HEK293 (cell line): Measurements from ENCODE around the gene SLC25A39.
A peak's percentile ranks its signal among the peaks of the same experiment; 100 is the strongest.

Source experiments
- CTCF ChIA-PET: fragments of 350-600 bp; formaldehyde crosslinking; extraction: SDS; loops from one replicate; lab custom pipeline; 2021; ENCODE audit warnings: antibody characterized with exemption; lab: Yijun Ruan, JAX
- POLR2A ChIA-PET: fragments of 300-600 bp; formaldehyde crosslinking; extraction: SDS; loops from one replicate; lab custom pipeline; 2020; ENCODE audit warnings: antibody characterized with exemption, inconsistent platforms; lab: Yijun Ruan, JAX
- H3K27ac ChIP-seq: fragments of 200-500 bp; sonication (Bioruptor generic); 2 replicates; pipeline ENCODE4 v1.5.1; 2014; ENCODE audit warnings: low read depth, low read length, control low read depth, inconsistent platforms; ENCODE audit errors: extremely low read depth
- H3K36me3 ChIP-seq, 2 experiments: fragments of 200-500 bp in 1 of 2; sonication (Bioruptor generic) in 1 of 2; 1 replicate in 1 of 2; 2 replicates in 1 of 2; pipeline ENCODE4 v1.5.1; 2014 to 2017; ENCODE audit warnings: inconsistent platforms in 2 of 2, low read length in 2 of 2; ENCODE audit not compliant: control insufficient read depth in 2 of 2, insufficient read depth in 1 of 2
- H3K4me1 ChIP-seq: fragments of 200-500 bp; sonication (Bioruptor generic); 2 replicates; pipeline ENCODE4 v1.5.1; 2014; ENCODE audit warnings: mild to moderate bottlenecking, low read length, inconsistent platforms; ENCODE audit not compliant: control insufficient read depth, insufficient read depth
- H3K4me3 ChIP-seq: 2 replicates; pipeline ENCODE4 v1.5.1; 2011; ENCODE audit warnings: low read depth, mild to moderate bottlenecking, control low read depth, low read length, moderate library complexity
- H3K9me3 ChIP-seq: fragments of 200-500 bp; sonication (Bioruptor generic); 2 replicates; pipeline ENCODE4 v1.5.1; 2014; ENCODE audit warnings: low read depth, low read length, inconsistent platforms; ENCODE audit not compliant: control insufficient read depth, insufficient read depth
- GLIS1 ChIP-seq: fragments of 450-650 bp; formaldehyde crosslinking; IDR thresholded peaks from 2 replicates; pipeline ENCODE4 v1.5.1; 2016; ENCODE audit warnings: missing biosample characterization, missing genetic modification characterization
- GLIS2 ChIP-seq: fragments of 450-650 bp; formaldehyde crosslinking; IDR thresholded peaks from 2 replicates; pipeline ENCODE4 v1.5.1; 2016; ENCODE audit warnings: missing biosample characterization, missing genetic modification characterization
- HOXD13 ChIP-seq: sonication (generic); formaldehyde crosslinking; IDR thresholded peaks from 2 replicates; pipeline ENCODE4 v1.8.0; 2022; ENCODE audit warnings: missing genetic modification reagents, borderline replicate concordance
- IKZF3 ChIP-seq: fragments of 450-650 bp; IDR thresholded peaks from 2 replicates; pipeline ENCODE4 v1.5.0; 2018; ENCODE audit warnings: missing biosample characterization, mild to moderate bottlenecking, missing genetic modification characterization, moderate library complexity
- YY2 ChIP-seq: fragments of 450-650 bp; formaldehyde crosslinking; IDR thresholded peaks from 2 replicates; pipeline ENCODE4 v1.5.1; 2016; ENCODE audit warnings: missing biosample characterization, missing genetic modification characterization
- ZBTB1 ChIP-seq: fragments of 450-650 bp; formaldehyde crosslinking; IDR thresholded peaks from 2 replicates; pipeline ENCODE4 v1.5.1; 2016; ENCODE audit warnings: missing biosample characterization, missing genetic modification characterization
- ZFHX2 ChIP-seq: fragments of 450-650 bp; formaldehyde crosslinking; conservative IDR thresholded peaks from 2 replicates; pipeline ENCODE4 v1.5.1; 2016; ENCODE audit warnings: missing biosample characterization, missing genetic modification characterization
- ZFP69B ChIP-seq: fragments of 450-650 bp; formaldehyde crosslinking; IDR thresholded peaks from 2 replicates; pipeline ENCODE4 v1.5.1; 2016; ENCODE audit warnings: missing biosample characterization, missing genetic modification characterization
- ZIC2 ChIP-seq: fragments of 450-650 bp; formaldehyde crosslinking; IDR thresholded peaks from 2 replicates; pipeline ENCODE4 v1.5.1; 2016; ENCODE audit warnings: missing biosample characterization, missing genetic modification characterization
- ZNF221 ChIP-seq: fragments of 450-650 bp; formaldehyde crosslinking; IDR thresholded peaks from 2 replicates; pipeline ENCODE4 v1.5.1; 2017; ENCODE audit warnings: missing biosample characterization, missing genetic modification characterization, borderline replicate concordance
- ZNF394 ChIP-seq: fragments of 450-650 bp; formaldehyde crosslinking; IDR thresholded peaks from 2 replicates; pipeline ENCODE4 v1.5.1; 2016; ENCODE audit warnings: missing biosample characterization, missing genetic modification characterization, mild to moderate bottlenecking, moderate library complexity, borderline replicate concordance
- ZNF510 ChIP-seq: fragments of 450-650 bp; formaldehyde crosslinking; IDR thresholded peaks from 2 replicates; pipeline ENCODE4 v1.5.1; 2018; ENCODE audit warnings: mild to moderate bottlenecking, missing genetic modification characterization, missing biosample characterization; ENCODE audit not compliant: insufficient replicate concordance
- ZNF514 ChIP-seq: fragments of 450-650 bp; formaldehyde crosslinking; IDR thresholded peaks from 2 replicates; pipeline ENCODE4 v1.5.1; 2016; ENCODE audit warnings: missing biosample characterization, missing genetic modification characterization
- ZNF544 ChIP-seq: fragments of 450-650 bp; formaldehyde crosslinking; IDR thresholded peaks from 2 replicates; pipeline ENCODE4 v1.5.0; 2017; ENCODE audit warnings: missing biosample characterization, missing genetic modification characterization
- ZNF596 ChIP-seq: fragments of 450-650 bp; IDR thresholded peaks from 2 replicates; pipeline ENCODE4 v1.5.0; 2018; ENCODE audit warnings: missing biosample characterization, mild to moderate bottlenecking, missing genetic modification characterization, moderate library complexity
- ZNF623 ChIP-seq: fragments of 450-650 bp; formaldehyde crosslinking; IDR thresholded peaks from 2 replicates; pipeline ENCODE4 v1.5.1; 2016; ENCODE audit warnings: missing biosample characterization, missing genetic modification characterization
- ZNF624 ChIP-seq: fragments of 450-650 bp; formaldehyde crosslinking; IDR thresholded peaks from 2 replicates; pipeline ENCODE4 v1.5.1; 2017; ENCODE audit warnings: missing biosample characterization, missing genetic modification characterization
- ZNF626 ChIP-seq: fragments of 450-650 bp; sonication (Bioruptor Pico); formaldehyde crosslinking; IDR thresholded peaks from 2 replicates; pipeline ENCODE4 v1.5.1; 2018; ENCODE audit warnings: missing biosample characterization, missing genetic modification characterization, inconsistent platforms
- TF ChIP-seq, protein P1 (sequence below): fragments of 450-650 bp; formaldehyde crosslinking; IDR thresholded peaks from 2 replicates; pipeline ENCODE4 v1.5.0; 2017; ENCODE audit warnings: missing biosample characterization, missing genetic modification characterization, borderline replicate concordance
- TF ChIP-seq, protein P2 (sequence below): fragments of 450-650 bp; formaldehyde crosslinking; IDR thresholded peaks from 2 replicates; pipeline ENCODE4 v1.5.1; 2016; ENCODE audit warnings: missing biosample characterization, missing genetic modification characterization
- TF ChIP-seq, protein P3 (sequence below): fragments of 450-650 bp; formaldehyde crosslinking; IDR thresholded peaks from 2 replicates; pipeline ENCODE4 v1.5.1; 2017; ENCODE audit warnings: missing biosample characterization, missing genetic modification characterization
- TF ChIP-seq, protein P4 (sequence below): fragments of 450-650 bp; formaldehyde crosslinking; IDR thresholded peaks from 2 replicates; pipeline ENCODE4 v1.5.1; 2016; ENCODE audit warnings: missing biosample characterization, missing genetic modification characterization
- TF ChIP-seq, protein P5 (sequence below): fragments of 450-650 bp; formaldehyde crosslinking; IDR thresholded peaks from 2 replicates; pipeline ENCODE4 v1.5.1; 2016; ENCODE audit warnings: missing biosample characterization, missing genetic modification characterization
- TF ChIP-seq, protein P6 (sequence below): fragments of 450-650 bp; IDR thresholded peaks from 2 replicates; pipeline ENCODE4 v1.5.1; 2018; ENCODE audit warnings: missing biosample characterization, missing genetic modification characterization

The SLC25A39 gene

DNA sequence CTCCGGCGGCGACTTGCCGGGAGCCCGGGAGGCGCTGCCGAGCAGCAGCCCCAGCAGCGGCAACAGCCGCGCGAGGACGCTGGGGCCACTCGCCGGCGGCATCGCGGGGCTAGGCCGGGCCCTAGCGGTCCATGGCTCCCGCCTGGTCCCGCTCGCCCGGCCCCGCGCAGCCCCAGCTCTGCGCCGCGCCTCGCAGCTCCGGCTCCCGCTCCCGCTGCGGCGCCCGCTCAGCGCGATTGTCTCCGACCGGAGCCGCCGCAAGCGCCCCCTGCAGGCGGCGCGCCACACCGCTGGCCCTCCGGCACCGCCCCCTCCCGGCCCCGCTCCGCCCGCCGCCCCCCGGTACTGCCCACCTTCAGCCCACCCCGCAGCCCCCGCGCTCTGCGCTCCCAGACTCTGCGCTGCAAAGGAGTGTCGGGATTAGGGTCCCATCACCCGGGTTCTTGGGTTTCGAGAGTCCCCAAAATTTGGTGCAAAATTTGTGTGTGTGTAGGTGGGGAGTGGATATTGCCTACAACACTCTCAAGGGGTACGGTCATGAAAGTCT lies 39.1 kb upstream of the SLC25A39 start, which contains the start of gene FAM171A2 (continued):
- TF ChIP-seq, protein P1, sequence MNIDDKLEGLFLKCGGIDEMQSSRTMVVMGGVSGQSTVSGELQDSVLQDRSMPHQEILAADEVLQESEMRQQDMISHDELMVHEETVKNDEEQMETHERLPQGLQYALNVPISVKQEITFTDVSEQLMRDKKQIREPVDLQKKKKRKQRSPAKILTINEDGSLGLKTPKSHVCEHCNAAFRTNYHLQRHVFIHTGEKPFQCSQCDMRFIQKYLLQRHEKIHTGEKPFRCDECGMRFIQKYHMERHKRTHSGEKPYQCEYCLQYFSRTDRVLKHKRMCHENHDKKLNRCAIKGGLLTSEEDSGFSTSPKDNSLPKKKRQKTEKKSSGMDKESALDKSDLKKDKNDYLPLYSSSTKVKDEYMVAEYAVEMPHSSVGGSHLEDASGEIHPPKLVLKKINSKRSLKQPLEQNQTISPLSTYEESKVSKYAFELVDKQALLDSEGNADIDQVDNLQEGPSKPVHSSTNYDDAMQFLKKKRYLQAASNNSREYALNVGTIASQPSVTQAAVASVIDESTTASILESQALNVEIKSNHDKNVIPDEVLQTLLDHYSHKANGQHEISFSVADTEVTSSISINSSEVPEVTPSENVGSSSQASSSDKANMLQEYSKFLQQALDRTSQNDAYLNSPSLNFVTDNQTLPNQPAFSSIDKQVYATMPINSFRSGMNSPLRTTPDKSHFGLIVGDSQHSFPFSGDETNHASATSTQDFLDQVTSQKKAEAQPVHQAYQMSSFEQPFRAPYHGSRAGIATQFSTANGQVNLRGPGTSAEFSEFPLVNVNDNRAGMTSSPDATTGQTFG (tag by site-specific recombination) = no peak
- no peak for TF ChIP-seq ZIC2
- 0 out of 2 replicates have a peak, but pooled peaks have one; percentile 28 for TF ChIP-seq GLIS2 (tag by site-specific recombination)
- 0 out of 2 replicates have a peak, but pooled peaks have one; percentile 40 for TF ChIP-seq IKZF3
- no peak for TF ChIP-seq YY2 (tag by site-specific recombination)
- TF ChIP-seq ZNF596 (tag by site-specific recombination) = 0 out of 2 replicates have a peak, but pooled peaks have one; percentile 14
- no peak for TF ChIP-seq ZNF221 (tag by site-specific recombination)
- TF ChIP-seq, all 188 proteins: peak for 11

DNA sequence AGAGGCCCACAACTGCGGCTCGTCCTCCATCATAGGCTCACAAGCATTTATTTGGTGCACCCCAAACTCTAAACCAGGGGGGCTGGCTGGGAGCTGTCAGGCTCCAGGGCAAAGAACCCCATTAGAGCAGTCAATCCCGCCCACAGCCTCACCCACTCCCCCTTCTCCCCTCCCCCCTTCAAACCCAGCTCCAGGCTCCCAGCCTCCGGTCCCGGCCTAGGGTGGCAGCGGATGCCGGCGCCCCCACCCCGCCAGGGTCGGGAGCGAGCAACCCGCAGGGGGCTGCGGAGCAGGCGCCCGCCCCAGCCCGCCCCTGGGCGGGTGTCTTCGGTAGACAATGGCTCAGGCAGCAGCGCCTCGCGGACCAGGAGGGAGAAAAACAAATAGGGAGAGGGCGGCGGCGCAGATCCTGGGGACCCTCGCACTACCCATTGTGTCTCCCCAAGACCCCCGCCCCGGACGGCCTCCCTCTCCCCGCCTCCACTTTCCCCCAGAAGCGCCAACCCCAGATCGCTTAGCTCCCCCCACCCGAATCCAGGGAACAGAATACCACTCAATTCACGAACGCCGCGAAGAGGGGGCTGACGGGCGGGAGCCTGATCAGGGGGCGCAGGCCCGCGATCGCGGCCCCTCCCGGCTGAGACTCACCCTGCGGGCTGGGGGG lies 38.5 kb upstream of the SLC25A39 start:
- CTCF ChIA-PET = interaction anchor here (0.5 to 4.3 kb wide), 21 partner anchors 9 to 607 kb away, joined by 3 to 21 read pairs (median 4); partner anchors contain the start of gene GRN
- Histone ChIP-seq H3K4me1 (peaks cover 21% of the 10 kb centered on the region), H3K36me3 (peaks cover 0 to 10% of the 10 kb centered on the region in 2 experiments; a peak in 1 of 3 replicates), H3K27ac (peak overlapping the region; percentile 88; the same call in 1 of the 2 replicates), H3K9me3 (no peaks in the 10 kb centered on the region), H3K4me3 (peak overlapping the region; percentile 66)
- POLR2A ChIA-PET = interaction anchor here (0.6 to 4.7 kb wide), 9 partner anchors 18 to 1479 kb away, joined by 3 to 23 read pairs (median 5); partner anchors contain the start of genes CCDC43, GPATCH8 and GRN
- TF ChIP-seq, protein P2, sequence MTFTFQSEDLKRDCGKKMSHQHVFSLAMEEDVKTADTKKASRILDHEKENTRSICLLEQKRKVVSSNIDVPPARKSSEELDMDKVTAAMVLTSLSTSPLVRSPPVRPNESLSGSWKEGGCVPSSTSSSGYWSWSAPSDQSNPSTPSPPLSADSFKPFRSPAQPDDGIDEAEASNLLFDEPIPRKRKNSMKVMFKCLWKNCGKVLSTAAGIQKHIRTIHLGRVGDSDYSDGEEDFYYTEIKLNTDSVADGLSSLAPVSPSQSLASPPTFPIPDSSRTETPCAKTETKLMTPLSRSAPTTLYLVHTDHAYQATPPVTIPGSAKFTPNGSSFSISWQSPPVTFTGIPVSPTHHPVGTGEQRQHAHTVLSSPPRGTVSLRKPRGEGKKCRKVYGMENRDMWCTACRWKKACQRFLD (tag by site-specific recombination) = no peak
- TF ChIP-seq HOXD13 (CRISPR knock-in tag) (no peak), ZNF394 (tag by site-specific recombination) (no peak), GLIS1 (tag by site-specific recombination) (peak; percentile 43), ZNF510 (tag by site-specific recombination) (no peak), ZNF626 (no peak), ZNF514 (tag by site-specific recombination) (no peak), ZNF624 (tag by site-specific recombination) (no peak), ZFP69B (tag by site-specific recombination) (no peak), ZNF221 (tag by site-specific recombination) (no peak), ZNF544 (tag by site-specific recombination) (no peak), ZNF623 (tag by site-specific recombination) (no peak), ZFHX2 (tag by site-specific recombination) (peak; percentile 81), ZBTB1 (tag by site-specific recombination) (no peak)
- TF ChIP-seq, protein P3, sequence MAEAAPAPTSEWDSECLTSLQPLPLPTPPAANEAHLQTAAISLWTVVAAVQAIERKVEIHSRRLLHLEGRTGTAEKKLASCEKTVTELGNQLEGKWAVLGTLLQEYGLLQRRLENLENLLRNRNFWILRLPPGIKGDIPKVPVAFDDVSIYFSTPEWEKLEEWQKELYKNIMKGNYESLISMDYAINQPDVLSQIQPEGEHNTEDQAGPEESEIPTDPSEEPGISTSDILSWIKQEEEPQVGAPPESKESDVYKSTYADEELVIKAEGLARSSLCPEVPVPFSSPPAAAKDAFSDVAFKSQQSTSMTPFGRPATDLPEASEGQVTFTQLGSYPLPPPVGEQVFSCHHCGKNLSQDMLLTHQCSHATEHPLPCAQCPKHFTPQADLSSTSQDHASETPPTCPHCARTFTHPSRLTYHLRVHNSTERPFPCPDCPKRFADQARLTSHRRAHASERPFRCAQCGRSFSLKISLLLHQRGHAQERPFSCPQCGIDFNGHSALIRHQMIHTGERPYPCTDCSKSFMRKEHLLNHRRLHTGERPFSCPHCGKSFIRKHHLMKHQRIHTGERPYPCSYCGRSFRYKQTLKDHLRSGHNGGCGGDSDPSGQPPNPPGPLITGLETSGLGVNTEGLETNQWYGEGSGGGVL (tag by site-specific recombination) = peak; percentile 88
- TF ChIP-seq, protein P4, sequence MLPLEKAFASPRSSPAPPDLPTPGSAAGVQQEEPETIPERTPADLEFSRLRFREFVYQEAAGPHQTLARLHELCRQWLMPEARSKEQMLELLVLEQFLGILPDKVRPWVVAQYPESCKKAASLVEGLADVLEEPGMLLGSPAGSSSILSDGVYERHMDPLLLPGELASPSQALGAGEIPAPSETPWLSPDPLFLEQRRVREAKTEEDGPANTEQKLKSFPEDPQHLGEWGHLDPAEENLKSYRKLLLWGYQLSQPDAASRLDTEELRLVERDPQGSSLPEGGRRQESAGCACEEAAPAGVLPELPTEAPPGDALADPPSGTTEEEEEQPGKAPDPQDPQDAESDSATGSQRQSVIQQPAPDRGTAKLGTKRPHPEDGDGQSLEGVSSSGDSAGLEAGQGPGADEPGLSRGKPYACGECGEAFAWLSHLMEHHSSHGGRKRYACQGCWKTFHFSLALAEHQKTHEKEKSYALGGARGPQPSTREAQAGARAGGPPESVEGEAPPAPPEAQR = no peak
- TF ChIP-seq, protein P5, sequence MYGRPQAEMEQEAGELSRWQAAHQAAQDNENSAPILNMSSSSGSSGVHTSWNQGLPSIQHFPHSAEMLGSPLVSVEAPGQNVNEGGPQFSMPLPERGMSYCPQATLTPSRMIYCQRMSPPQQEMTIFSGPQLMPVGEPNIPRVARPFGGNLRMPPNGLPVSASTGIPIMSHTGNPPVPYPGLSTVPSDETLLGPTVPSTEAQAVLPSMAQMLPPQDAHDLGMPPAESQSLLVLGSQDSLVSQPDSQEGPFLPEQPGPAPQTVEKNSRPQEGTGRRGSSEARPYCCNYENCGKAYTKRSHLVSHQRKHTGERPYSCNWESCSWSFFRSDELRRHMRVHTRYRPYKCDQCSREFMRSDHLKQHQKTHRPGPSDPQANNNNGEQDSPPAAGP (tag by site-specific recombination) = no peak
- TF ChIP-seq, protein P6, sequence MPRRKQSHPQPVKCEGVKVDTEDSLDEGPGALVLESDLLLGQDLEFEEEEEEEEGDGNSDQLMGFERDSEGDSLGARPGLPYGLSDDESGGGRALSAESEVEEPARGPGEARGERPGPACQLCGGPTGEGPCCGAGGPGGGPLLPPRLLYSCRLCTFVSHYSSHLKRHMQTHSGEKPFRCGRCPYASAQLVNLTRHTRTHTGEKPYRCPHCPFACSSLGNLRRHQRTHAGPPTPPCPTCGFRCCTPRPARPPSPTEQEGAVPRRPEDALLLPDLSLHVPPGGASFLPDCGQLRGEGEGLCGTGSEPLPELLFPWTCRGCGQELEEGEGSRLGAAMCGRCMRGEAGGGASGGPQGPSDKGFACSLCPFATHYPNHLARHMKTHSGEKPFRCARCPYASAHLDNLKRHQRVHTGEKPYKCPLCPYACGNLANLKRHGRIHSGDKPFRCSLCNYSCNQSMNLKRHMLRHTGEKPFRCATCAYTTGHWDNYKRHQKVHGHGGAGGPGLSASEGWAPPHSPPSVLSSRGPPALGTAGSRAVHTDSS (tag by site-specific recombination) = no peak
